HG03558 (cell line): ENCODE data around the gene MYH10.

Experiments
- ATAC-seq: cut with Tn5 transposase; IDR thresholded peaks from one replicate; pipeline ENCODE4 v1.9.1; 2021; ENCODE audit warnings: moderate number of reproducible peaks; ENCODE audit not compliant: unreplicated experiment; ENCODE audit errors: extremely low read depth

The MYH10 gene

GRCh38 chr17:8459831-8460230, 170.7 kb downstream of the MYH10 start:
- no peak for ATAC-seq

GRCh38 chr17:8459107-8459506, 171.4 kb downstream of the MYH10 start:
- ATAC-seq = no peak

GRCh38 chr17:8458128-8458527, 172.4 kb downstream of the MYH10 start:
- ATAC-seq = no peak

- no peak for ATAC-seq
These were observed 174.8 kb downstream of the MYH10 start for GRCh38 chr17:8455665-8456209.

GRCh38 chr17:8453326-8453725, 177.2 kb downstream of the MYH10 start:
- ATAC-seq = no peak

- no peak for ATAC-seq
These were observed 178.5 kb downstream of the MYH10 start for GRCh38 chr17:8451933-8452614.

DNA sequence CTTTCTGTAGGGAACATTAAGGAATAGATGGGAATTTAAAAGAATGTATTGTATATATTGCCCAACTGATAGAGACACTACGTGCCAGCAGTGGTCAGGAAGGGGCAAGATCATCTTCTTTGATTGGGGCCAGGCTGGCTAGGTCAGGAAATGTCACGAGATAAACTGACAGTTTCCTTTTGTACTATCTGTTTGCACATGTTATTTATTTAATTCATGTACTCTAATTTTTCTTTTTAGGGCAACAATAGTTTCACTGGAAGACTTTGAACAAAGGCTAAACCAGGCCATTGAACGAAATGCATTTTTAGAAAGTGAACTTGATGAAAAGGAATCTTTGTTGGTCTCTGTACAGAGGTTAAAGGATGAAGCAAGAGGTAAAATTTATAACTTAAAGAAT, 182.2 kb downstream of the MYH10 start:
- ATAC-seq = no peak

DNA sequence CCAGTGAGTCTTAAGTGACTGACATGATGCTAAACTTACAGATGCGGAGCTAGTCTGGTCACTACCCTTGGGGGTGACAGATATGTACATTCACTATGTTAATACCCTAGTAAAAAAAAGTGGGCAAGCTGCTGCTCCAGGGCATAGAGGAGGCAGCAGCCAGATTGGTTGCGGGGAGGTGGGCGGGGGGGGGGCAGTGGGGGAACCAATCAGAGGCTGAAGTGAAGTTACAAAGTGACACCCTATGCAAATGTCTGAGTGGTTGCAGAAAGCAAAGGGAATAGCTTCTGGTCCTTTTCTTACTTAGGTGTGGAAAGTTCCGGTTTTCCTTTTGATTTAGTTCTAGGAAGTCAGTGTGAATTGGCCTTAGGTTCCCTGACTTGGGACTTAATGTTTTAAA, 182.7 kb downstream of the MYH10 start:
- ATAC-seq = no peak

GRCh38 chr17:8445536-8445935, 185.0 kb downstream of the MYH10 start:
- no peak for ATAC-seq

DNA sequence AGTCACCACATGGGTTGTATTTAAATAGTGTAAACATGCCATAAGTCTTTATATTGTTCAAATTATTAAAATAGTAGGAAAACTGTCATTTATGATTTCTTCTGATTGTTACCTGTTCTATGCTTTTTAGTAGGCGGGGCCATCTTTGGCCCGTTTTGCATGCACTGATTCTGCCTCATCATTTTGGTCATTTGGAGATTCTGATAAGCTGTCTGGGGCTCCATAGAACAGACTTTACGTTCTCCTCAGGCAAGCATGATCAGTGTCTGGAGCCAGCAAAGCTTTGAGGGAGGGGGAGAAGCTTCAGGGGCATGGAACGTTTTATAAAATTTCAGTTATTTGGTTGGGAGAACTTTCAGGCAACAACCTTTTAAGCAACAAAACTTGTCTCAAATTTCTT, 186.0 kb downstream of the MYH10 start:
- no peak for ATAC-seq

GRCh38 chr17:8443756-8444155, 186.8 kb downstream of the MYH10 start:
- ATAC-seq = no peak

DNA sequence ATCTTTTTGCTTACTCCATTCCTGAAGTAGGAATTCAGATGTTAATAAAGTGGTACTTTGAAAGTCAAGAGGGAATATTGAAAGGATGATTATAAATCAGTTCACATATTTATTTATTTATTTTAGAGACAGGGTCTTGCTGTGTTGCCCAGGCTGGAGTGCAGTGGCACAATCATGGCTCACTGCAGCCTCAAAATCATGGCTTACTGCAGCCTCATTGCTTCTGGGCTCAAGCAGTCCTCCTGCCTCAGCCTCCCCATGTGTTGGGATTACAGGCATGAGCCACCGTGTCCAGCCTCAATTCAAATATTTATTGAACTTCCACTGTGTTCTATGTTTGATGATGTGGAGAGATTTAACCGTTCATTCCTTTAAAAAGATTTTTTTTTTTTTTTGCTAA, 188.2 kb downstream of the MYH10 start:
- ATAC-seq = no peak

DNA sequence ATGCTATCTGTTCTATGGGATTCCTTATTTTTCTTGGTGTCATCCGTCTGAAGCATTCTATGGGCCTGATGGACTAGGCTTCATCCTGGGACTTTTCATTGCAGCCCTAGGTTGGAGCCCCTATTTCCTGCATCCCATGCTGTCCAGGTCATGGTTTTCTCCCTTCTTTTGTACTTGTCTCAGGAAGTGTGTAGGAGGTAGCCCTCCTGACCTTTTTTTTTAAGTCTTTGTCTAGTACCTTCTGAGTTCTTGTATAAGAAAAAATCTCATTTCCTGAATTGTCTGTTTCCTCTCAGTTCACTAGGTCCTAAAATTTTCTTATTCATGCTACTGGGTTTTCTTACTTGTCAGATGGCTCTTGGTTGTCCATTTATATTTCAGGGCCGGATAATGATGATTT, 188.8 kb downstream of the MYH10 start:
- ATAC-seq = no peak

DNA sequence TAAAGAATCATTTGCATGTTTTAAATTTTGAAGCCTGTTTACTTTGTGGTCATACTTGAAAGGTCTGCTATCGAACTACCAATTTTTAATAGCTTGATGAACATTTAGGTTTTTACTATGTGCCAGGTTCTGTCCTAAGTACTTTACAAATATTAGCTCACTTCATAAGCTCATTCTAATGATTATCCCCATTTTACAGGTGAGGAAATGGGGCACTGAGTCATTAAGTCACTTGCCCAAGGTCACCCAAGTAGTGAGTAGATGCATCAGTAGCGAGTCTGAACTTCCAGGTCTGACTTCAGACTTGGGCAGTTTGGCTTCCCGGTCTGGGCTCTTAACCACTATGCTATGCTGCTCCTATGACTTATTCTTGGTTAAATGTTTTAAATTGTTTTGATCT, 190.8 kb downstream of the MYH10 start:
- ATAC-seq = no peak

GRCh38 chr17:8438441-8438840, 192.1 kb downstream of the MYH10 start:
- ATAC-seq = no peak

DNA sequence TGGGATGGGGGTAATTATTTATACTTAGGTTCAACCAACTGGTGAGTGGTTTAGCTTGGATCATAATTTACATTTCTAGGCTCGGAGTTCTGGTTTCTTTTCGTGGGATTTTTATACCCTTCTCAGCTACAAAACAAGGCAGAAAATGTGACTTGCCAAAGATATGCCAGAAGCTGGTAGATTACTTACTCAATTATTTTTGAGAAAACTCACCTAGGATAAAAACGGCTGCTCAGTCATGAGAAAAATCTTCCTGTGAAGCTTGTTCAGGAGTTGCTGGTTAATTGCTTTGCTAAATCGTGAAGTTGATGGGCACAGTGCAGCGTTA, 193.7 kb downstream of the MYH10 start:
- ATAC-seq = no peak

- ATAC-seq = peak; percentile 19
These were observed 194.2 kb downstream of the MYH10 start for GRCh38 chr17:8436169-8436843.

GRCh38 chr17:8435245-8436168, 195.0 kb downstream of the MYH10 start, which contains the start of gene NDEL1:
TSS of gene NDEL1 (plus strand) at chr17:8435884. CDS start at chr17:8444272, 8,388 bp downstream.
- ATAC-seq = peak; percentile 67

DNA sequence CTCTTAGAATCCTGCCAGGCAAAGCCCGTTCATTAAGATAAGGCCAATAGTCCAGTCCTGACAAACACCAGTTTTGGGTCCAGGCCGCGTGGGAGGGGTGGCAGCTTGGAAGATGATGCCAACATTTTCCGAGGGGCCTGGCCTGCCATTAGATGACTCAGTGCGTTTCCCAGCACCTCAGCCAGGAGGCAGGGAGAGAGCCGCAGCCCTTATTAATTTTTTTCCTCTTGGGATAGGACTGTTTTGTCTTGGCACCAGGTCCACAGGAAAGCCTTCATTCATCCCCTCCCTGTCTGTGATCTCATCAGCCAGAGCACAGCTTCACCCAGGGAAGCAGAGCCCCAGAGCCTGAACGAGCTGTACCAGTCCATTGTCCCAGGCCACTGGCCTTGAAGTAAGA, 199.6 kb downstream of the MYH10 start:
- no peak for ATAC-seq

GRCh38 chr17:8426802-8427201, 203.7 kb downstream of the MYH10 start:
- ATAC-seq = no peak
